ENCODE measurements around the gene LARGE1. TPM values are rescaled to one million over a fixed set of nuclear protein-coding genes. Genes with fewer than 3 reads are reported as not detected.

The LARGE1 gene
- total and polyA plus RNA-seq, 3 experiments from 2014 or later, result 0.07 to 0.27 (median 0.18) TPM

DNA sequence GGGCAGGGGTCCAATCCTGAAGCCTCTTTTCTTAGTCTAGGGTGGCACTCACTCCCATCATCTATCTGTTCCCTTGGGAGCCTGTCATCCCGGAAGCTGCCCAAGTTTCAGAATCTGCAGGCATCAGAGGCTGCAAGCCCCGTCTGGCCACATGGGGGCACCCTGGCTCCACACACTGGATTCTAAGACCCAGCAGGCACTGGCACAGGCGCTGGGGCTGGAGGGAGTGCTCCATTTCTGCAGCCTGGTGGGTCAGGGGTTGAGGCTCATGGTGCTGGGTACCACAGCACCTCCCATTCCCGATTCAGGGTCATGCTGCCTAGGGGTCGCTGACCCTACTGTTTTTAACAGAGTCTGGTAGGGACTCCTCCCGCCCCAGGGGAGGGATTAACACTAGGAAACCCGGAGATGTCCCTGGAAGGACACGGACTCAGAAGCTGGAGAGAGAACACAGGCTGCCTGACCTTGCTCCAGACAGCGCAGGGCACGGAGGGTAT is 618.2 kb downstream of the LARGE1 start:
- H3K4me1 Mint-ChIP-seq, result no peaks in the 10 kb centered on the region
- no peaks in the 10 kb centered on the region for H3K27me3 ChIP-seq (ENCODE audit: insufficient read depth, low read length, poor library complexity, severe bottlenecking)
- no peak overlapping the region for H3K4me3 ChIP-seq (ENCODE audit: low read length)
- no peaks in the 10 kb centered on the region for H3K36me3 ChIP-seq (ENCODE audit: insufficient read depth, low read length)
- H3K27me3 Mint-ChIP-seq, result peaks cover 0 to 2% of the 10 kb centered on the region in 2 donors
- no peaks in the 10 kb centered on the region for H3K36me3 Mint-ChIP-seq
- H3K9me3 Mint-ChIP-seq, result peaks cover 0 to 2% (median 0%) of the 10 kb centered on the region in 5 donors
- no peak overlapping the region for H3K27ac ChIP-seq (ENCODE audit: low read depth, low read length)
- peak in 3 of 5 donors; percentile 4 to 5 (median 5) for DNase-seq
- H3K4me3 Mint-ChIP-seq, result no peak overlapping the region
- CTCF ChIA-PET, result no interaction called here
- no peaks in the 10 kb centered on the region for H3K4me1 ChIP-seq (ENCODE audit: insufficient read depth, low read length)
- no peak overlapping the region for H3K27ac Mint-ChIP-seq
- no peaks in the 10 kb centered on the region for H3K9me3 ChIP-seq (ENCODE audit: low read length)
- POLR2A ChIA-PET, result no interaction called here

- POLR2A ChIA-PET, result no interaction called here
- Mint-ChIP-seq H3K4me3 (no peak overlapping the region), H3K4me1 (no peaks in the 10 kb centered on the region), H3K27ac (no peak overlapping the region), H3K27me3 (peaks cover 0 to 2% of the 10 kb centered on the region in 2 donors), H3K36me3 (no peaks in the 10 kb centered on the region), H3K9me3 (peaks cover 0 to 2% (median 0%) of the 10 kb centered on the region in 5 donors)
- no peak for DNase-seq
- CTCF ChIA-PET, result no interaction called here
- H3K36me3 ChIP-seq (ENCODE audit: insufficient read depth, low read length), result no peaks in the 10 kb centered on the region
- no peak overlapping the region for H3K4me3 ChIP-seq (ENCODE audit: low read length)
- no peaks in the 10 kb centered on the region for H3K4me1 ChIP-seq (ENCODE audit: insufficient read depth, low read length)
- H3K27ac ChIP-seq (ENCODE audit: low read depth, low read length), result no peak overlapping the region
- no peaks in the 10 kb centered on the region for H3K9me3 ChIP-seq (ENCODE audit: low read length)
- no peaks in the 10 kb centered on the region for H3K27me3 ChIP-seq (ENCODE audit: insufficient read depth, low read length, poor library complexity, severe bottlenecking)
Measured at GRCh38 chr22:33300165-33300564, 620.1 kb downstream of the LARGE1 start.

GRCh38 chr22:33299245-33299956 is 620.9 kb downstream of the LARGE1 start:
- Histone ChIP-seq H3K36me3 (ENCODE audit: insufficient read depth, low read length) (no peaks in the 10 kb centered on the region), H3K27ac (ENCODE audit: low read depth, low read length) (no peak overlapping the region), H3K9me3 (ENCODE audit: low read length) (no peaks in the 10 kb centered on the region), H3K27me3 (ENCODE audit: insufficient read depth, low read length, poor library complexity, severe bottlenecking) (no peaks in the 10 kb centered on the region), H3K4me1 (ENCODE audit: insufficient read depth, low read length) (no peaks in the 10 kb centered on the region), H3K4me3 (ENCODE audit: low read length) (no peak overlapping the region)
- Mint-ChIP-seq H3K27ac (no peak overlapping the region), H3K9me3 (peaks cover 0 to 2% (median 0%) of the 10 kb centered on the region in 5 donors), H3K4me1 (no peaks in the 10 kb centered on the region), H3K4me3 (no peak overlapping the region), H3K36me3 (no peaks in the 10 kb centered on the region), H3K27me3 (peaks cover 0 to 4% of the 10 kb centered on the region in 2 donors)
- DNase-seq, result no peak
- POLR2A ChIA-PET, result no interaction called here
- CTCF ChIA-PET, result no interaction called here

GRCh38 chr22:33296941-33297340 is 623.3 kb downstream of the LARGE1 start:
- no peak overlapping the region for H3K27ac Mint-ChIP-seq
- peaks cover 0 to 2% (median 0%) of the 10 kb centered on the region in 5 donors for H3K9me3 Mint-ChIP-seq
- Histone ChIP-seq H3K9me3 (ENCODE audit: low read length) (no peaks in the 10 kb centered on the region), H3K27ac (ENCODE audit: low read depth, low read length) (no peak overlapping the region), H3K27me3 (ENCODE audit: insufficient read depth, low read length, poor library complexity, severe bottlenecking) (no peaks in the 10 kb centered on the region), H3K4me3 (ENCODE audit: low read length) (no peak overlapping the region), H3K4me1 (ENCODE audit: insufficient read depth, low read length) (no peaks in the 10 kb centered on the region), H3K36me3 (ENCODE audit: insufficient read depth, low read length) (no peaks in the 10 kb centered on the region)
- no peak overlapping the region for H3K4me3 Mint-ChIP-seq
- no peak for DNase-seq
- H3K4me1 Mint-ChIP-seq, result no peaks in the 10 kb centered on the region
- H3K36me3 Mint-ChIP-seq, result no peaks in the 10 kb centered on the region
- ChIA-PET POLR2A (no interaction called here), CTCF (no interaction called here)
- peaks cover 0 to 2% of the 10 kb centered on the region in 2 donors for H3K27me3 Mint-ChIP-seq

- Histone ChIP-seq H3K27ac (ENCODE audit: low read depth, low read length) (no peak overlapping the region), H3K27me3 (ENCODE audit: insufficient read depth, low read length, poor library complexity, severe bottlenecking) (no peaks in the 10 kb centered on the region), H3K9me3 (ENCODE audit: low read length) (no peaks in the 10 kb centered on the region), H3K4me3 (ENCODE audit: low read length) (no peak overlapping the region), H3K36me3 (ENCODE audit: insufficient read depth, low read length) (no peaks in the 10 kb centered on the region), H3K4me1 (ENCODE audit: insufficient read depth, low read length) (no peaks in the 10 kb centered on the region)
- H3K9me3 Mint-ChIP-seq, result peaks cover 0 to 4% (median 2%) of the 10 kb centered on the region in 5 donors
- ChIA-PET POLR2A (no interaction called here), CTCF (no interaction called here)
- no peaks in the 10 kb centered on the region for H3K36me3 Mint-ChIP-seq
- peaks cover 0 to 8% of the 10 kb centered on the region in 2 donors for H3K27me3 Mint-ChIP-seq
- no peaks in the 10 kb centered on the region for H3K4me1 Mint-ChIP-seq
- no peak overlapping the region for H3K4me3 Mint-ChIP-seq
- no peak overlapping the region for H3K27ac Mint-ChIP-seq
- DNase-seq, result no peak
Measured at GRCh38 chr22:33288078-33288477, 632.2 kb downstream of the LARGE1 start.

DNA sequence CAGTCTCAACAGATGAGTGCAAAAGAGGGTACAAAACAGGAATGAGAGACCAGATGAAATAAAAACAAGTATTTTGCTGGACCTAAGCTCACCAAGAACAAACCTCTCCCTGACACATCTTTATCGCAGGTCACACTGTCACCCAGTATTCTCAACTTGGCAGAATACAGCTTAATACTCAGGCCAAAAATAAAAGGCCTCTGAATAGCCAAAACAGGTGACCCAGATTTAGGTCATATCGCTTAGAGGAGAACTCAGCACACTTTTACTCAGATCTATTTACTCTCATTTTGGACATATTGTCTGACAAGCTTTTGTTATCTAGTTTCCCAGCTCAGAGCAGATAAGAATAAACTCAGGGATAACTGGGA is 645.2 kb downstream of the LARGE1 start:
- Mint-ChIP-seq H3K4me3 (no peak overlapping the region), H3K36me3 (no peaks in the 10 kb centered on the region), H3K27ac (no peak overlapping the region), H3K4me1 (no peaks in the 10 kb centered on the region), H3K27me3 (no peaks in the 10 kb centered on the region), H3K9me3 (peaks cover 0 to 7% (median 2%) of the 10 kb centered on the region in 5 donors)
- no peak for DNase-seq
- POLR2A ChIA-PET, result no interaction called here
- Histone ChIP-seq H3K36me3 (ENCODE audit: insufficient read depth, low read length) (no peaks in the 10 kb centered on the region), H3K4me3 (ENCODE audit: low read length) (no peak overlapping the region), H3K4me1 (ENCODE audit: insufficient read depth, low read length) (no peaks in the 10 kb centered on the region), H3K27me3 (ENCODE audit: insufficient read depth, low read length, poor library complexity, severe bottlenecking) (no peaks in the 10 kb centered on the region), H3K27ac (ENCODE audit: low read depth, low read length) (no peak overlapping the region), H3K9me3 (ENCODE audit: low read length) (no peaks in the 10 kb centered on the region)
- CTCF ChIA-PET, result no interaction called here

DNA sequence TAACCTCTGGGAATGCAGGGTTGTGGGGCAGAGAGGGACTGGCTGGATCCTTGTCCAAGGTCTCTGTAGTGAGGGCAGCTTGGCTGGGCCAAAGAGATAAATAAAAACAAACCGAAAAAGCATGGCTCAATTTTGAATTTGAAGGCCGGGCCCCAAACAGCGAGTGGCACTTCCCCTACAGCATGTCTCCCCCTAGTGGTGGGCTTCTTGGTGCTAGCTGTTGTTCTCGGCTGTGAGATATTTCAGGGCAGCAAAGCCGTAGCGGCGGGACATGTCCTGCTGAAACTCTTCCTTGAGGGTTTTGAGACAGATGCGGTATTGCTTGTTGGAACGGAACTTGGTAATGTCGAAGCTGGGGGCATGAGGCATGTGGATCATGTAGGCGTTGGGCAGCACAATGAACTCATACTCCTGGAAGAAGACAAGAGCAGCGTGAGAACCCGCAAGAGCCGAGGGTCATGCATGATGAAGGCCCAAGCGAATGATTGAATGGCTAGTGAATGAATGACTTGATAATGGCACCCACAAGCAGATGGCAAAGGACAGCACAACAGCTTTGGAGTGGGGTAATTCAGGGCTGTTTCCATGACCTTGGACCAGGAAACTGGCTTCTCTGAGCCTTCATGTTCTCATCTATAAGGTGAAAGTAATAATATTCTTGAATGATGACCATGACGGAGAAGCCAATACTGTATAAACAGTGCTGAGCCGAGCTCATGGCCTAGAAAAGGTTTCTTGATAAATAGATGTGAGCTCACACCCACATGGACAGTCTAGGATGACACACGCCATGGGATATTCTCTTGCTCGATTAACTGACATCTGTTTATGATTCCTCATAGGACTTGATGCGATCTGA is 645.8 kb downstream of the LARGE1 start:
- ChIA-PET POLR2A (no interaction called here), CTCF (no interaction called here)
- no peaks in the 10 kb centered on the region for H3K36me3 Mint-ChIP-seq
- H3K4me3 Mint-ChIP-seq, result no peak overlapping the region
- no peak overlapping the region for H3K4me3 ChIP-seq (ENCODE audit: low read length)
- no peak overlapping the region for H3K27ac Mint-ChIP-seq
- no peaks in the 10 kb centered on the region for H3K4me1 ChIP-seq (ENCODE audit: insufficient read depth, low read length)
- no peaks in the 10 kb centered on the region for H3K27me3 ChIP-seq (ENCODE audit: insufficient read depth, low read length, poor library complexity, severe bottlenecking)
- H3K36me3 ChIP-seq (ENCODE audit: insufficient read depth, low read length), result no peaks in the 10 kb centered on the region
- no peaks in the 10 kb centered on the region for H3K4me1 Mint-ChIP-seq
- H3K9me3 Mint-ChIP-seq, result peaks cover 0 to 7% (median 2%) of the 10 kb centered on the region in 5 donors
- H3K9me3 ChIP-seq (ENCODE audit: low read length), result no peaks in the 10 kb centered on the region
- no peaks in the 10 kb centered on the region for H3K27me3 Mint-ChIP-seq
- no peak for DNase-seq
- H3K27ac ChIP-seq (ENCODE audit: low read depth, low read length), result no peak overlapping the region

GRCh38 chr22:33272871-33273270 is 647.4 kb downstream of the LARGE1 start:
- peaks cover 0 to 4% (median 2%) of the 10 kb centered on the region in 5 donors for H3K9me3 Mint-ChIP-seq
- Histone ChIP-seq H3K36me3 (ENCODE audit: insufficient read depth, low read length) (no peaks in the 10 kb centered on the region), H3K4me3 (ENCODE audit: low read length) (no peak overlapping the region), H3K9me3 (ENCODE audit: low read length) (no peaks in the 10 kb centered on the region), H3K4me1 (ENCODE audit: insufficient read depth, low read length) (no peaks in the 10 kb centered on the region), H3K27ac (ENCODE audit: low read depth, low read length) (no peak overlapping the region), H3K27me3 (ENCODE audit: insufficient read depth, low read length, poor library complexity, severe bottlenecking) (no peaks in the 10 kb centered on the region)
- H3K36me3 Mint-ChIP-seq, result no peaks in the 10 kb centered on the region
- ChIA-PET CTCF (no interaction called here), POLR2A (no interaction called here)
- no peaks in the 10 kb centered on the region for H3K27me3 Mint-ChIP-seq
- no peaks in the 10 kb centered on the region for H3K4me1 Mint-ChIP-seq
- H3K4me3 Mint-ChIP-seq, result no peak overlapping the region
- no peak for DNase-seq
- H3K27ac Mint-ChIP-seq, result no peak overlapping the region

Data from CD8-positive, alpha-beta memory T cell (primary cell).